Stimulated activated CD8-positive, alpha-beta memory T cell treated with anti-CD3 and anti-CD28 coated beads, Interleukin-7, amount 100 ng/mL, for 24 hours (primary cell): Measurements from ENCODE around the gene CDKAL1.
"Not testable (repeated sequence)": the region's sequence is repeated elsewhere in the genome, so short reads cannot be mapped to it uniquely, and the experiment has no call there.

Source experiments
- DNase-seq: peaks from one replicate; pipeline ENCODE4 v3.0.0-alpha.2; 2020; ENCODE audit warnings: low read depth

The CDKAL1 gene

DNA sequence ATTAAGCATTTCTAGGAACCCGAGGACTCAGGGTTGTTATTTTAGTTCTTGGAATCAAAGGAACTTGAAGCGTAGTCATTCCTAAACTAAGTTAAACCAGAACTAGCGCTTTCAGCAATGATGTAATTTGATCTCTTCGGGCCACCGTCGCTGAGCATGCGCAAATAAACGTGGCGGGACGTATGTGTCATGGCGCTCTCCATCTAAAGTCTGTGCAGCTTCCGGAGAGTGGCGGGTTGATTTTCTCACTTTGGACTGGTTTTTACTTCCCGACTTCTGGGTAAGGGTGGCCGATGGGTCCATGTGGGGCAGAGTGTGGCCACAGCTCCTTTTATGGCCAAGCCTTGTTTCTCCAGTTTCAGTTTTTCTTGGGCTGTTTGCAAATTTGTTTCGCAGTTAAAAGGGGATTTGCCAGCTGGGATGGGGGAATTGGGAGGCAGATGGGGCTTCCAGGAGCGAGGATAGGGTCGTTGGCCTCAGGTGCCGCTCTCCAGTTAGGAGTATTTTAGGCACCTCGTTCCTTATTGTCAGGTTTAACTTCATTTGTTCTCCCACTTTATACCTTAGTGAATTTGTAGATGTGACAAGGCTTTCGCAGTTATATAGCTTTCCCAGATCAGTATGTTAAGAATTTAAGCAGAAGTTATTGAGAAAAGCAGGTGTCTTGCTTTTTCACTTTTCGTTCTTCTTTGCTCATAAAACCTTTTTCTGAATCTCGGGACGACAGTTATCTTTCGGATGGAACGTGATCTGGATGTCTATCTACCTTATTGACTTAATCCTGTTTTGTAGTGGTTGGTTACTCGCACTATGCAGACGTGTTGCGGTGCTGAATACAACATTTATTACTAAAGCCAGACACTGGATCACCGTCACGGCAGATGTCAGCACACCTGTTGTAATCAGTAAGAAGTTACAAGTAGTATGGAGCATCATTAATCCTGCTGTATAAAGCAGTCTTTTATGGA, at the start of gene CDKAL1:
Gene CDKAL1, plus strand, starts transcription at position 163 of the 968 bp plus-strand sequence. CDS start 11,894 bp downstream, outside the sequence.
- DNase-seq: peak; percentile 78

DNA sequence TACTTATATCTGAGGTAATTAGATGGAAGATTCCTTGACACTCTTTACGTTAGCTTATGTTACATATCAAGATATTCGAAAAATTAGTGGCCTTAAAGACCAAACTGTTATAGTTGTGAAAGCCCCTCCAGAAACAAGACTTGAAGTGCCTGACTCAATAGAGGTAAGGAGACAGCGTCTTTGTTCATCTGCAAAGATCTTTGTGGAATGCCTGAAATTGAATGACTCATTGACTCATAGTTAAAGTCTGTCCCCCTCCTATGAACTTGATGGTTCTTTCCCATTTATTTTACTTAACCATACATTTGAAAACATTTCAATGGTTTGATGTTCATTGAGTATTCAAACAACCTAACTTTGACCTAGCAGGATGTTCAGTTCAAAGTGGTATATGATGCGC, 47.6 kb upstream of the CDKAL1 start:
- no peak for DNase-seq

DNA sequence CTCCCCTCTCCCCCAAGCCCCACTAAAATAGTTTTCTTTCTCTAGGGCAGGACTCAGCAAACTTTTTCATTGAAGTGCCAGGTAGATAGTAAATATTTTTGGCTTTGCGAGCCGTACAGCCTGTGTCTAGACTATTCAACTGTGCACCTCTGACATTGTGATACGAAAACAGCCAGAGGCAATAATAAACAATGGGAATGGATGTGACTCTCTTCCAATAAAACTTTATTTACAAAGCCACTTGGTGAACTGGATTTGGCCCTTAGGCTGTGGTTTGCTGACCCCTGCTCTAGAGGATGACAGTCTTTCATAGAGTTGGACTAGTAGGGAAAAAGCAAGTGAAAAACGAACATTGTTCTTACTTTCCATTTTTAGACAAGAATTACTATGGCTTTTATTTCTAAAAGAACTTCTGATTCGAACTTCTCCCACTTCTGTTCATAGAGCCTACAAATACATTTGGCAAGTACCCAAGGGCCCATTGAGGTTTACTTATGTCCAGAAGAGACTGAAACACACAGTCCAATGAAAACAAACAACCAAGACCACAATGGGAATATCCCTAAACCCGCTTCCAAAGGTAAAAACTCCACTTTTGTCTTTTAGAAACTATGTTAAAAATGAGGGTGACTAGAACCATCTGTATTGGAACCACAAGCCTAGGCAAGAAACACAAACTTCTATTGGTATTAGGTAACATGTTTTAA, 46.4 kb upstream of the CDKAL1 start:
- DNase-seq: no peak

DNA sequence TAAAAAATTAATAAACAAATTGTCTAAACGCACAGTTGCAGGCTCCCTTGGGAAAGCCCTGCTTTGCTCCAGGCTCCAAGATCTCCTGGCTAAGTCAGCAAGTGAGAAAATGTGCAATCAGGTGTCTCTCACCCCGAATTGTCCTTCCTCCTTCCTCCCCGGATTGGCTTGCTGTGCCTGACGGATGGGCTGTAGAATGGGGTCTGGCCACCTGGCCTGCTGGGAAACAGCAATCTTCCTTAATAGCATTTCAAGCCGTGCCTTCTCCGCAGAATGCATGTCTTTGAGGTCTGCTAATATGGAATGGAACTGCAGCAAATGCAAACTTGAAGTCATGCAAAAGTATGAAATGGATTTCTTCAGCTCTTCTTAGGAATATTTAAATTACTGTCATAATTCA, 43.7 kb upstream of the CDKAL1 start:
- DNase-seq: no peak

DNA sequence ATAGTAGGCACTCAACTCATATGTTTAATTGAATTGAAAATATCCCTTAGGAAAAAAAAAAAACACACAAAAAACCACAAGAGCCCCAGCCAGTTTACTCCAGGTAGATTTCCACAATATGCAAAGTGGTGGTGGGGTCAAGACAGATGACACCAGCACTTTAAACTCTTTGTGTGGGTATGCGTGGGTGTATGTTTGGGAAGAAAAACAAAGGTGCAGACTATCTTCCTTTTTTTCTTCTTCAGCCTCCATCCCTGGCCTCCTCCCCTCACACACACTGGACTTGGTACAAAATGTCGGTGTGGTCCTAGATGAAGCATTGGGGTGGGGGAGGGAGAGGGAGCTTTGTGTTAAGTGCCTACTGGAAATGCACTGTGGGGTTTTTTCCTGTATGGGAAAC, 42.2 kb upstream of the CDKAL1 start:
- no peak for DNase-seq

DNA sequence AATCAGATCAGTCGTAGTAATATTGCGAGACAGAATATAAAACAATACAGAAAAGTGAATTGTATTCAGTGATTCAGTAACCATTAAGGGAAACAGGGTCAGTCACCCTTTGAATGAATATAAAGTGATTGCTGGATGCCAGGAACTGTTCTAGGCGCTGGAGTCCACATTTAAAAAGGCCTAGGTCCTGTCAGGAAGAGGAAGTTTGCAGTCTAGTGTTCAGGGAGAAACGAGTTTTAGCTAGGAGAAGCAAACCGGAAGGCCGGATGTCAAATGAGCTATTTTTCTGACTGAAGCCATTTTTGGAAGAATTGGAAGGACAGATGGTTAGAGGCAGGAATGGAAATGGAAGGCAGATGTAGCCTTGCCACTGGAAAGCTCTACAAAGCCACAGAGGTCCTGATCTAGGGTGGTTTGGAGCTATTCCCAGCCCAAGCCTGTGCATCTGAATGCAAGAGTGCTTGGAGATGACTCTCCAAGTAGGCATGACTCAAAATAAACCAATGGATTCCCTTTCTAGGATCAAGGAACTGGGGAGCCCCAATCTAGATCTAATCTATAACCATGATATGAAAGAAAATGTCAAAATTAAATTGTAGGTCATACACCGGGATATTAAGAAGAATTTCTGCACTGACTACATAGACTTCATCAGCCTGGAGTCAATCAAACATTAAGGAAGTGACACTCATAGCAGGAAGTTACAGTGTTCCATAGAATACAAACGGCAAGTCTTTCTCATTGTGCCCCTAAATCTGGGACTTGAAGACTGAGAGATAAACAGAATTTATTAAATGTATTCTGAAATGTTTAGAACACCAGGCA, 36.8 kb upstream of the CDKAL1 start:
- DNase-seq: no peak

DNA sequence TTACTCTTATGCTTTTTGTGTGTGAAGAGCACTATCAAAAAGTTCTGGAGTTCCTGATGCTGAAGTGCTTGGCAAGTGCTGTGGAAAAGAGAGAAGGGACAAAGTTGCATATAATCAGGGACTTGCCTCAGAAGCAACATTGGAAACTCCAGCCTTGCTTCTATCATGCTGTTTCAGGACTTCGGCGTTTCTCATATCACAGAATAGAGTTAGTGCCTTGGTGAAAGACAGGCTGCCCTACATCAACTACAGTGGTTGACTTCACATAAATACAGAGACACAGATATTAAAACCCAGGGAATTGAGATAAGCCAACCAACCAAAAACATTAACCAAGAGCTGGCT, 36.2 kb upstream of the CDKAL1 start:
- DNase-seq: no peak

DNA sequence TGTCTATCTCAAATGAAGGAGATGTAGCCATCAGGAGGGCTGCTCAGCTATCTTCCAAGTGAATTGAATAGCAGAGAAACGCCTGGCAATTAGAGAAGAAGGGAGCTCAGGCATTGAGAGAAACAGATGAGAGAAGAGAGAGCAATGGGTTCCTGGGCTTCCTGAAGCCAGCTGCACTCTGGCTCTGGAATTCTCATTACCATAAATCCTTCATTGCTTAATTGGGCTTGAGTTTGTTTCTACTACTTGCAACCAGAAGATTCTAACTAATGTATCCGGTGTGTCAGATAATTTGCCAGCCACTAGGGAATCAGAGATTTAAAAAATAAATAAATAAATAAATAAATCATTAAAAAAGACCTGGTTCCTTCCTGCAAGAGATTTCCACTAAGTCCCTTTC, 25.0 kb upstream of the CDKAL1 start:
- DNase-seq: no peak

DNA sequence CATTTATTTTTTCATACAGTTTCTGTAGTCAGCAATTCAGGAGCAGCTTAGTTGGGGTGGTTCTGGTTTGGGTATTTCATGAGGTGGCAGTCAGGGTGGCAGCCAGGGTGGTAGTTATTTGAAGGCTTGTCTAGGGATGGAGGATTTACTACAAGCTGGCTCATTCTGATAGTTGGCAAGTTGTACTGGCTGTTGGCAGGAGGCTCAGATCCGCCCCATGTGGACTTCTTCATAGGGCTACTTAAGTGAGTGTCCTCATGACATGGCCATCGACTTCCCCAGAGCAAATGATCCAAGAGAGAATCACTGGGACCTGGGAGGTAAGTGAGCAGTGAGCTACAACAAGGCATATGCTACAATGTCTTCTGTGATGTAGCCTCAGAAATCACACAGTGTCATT, 22.4 kb upstream of the CDKAL1 start:
- no peak for DNase-seq

DNA sequence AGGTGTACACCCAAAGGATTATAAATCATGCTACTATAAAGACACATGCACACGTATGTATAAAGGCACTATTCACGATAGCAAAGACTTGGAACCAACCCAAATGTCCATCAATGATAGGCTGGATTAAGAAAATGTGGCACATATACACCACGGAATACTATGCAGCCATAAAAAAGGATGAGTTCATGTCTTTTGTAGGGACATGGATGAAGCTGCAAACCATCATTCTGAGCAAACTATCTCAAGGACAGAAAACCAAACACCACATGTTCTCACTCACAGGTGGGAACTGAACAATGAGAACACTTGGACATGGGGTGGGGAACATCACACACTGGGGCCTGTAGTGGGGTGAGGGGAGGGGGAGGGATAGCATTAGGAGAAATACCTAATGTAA, 9.0 kb upstream of the CDKAL1 start:
- not testable (repeated sequence) for DNase-seq

DNA sequence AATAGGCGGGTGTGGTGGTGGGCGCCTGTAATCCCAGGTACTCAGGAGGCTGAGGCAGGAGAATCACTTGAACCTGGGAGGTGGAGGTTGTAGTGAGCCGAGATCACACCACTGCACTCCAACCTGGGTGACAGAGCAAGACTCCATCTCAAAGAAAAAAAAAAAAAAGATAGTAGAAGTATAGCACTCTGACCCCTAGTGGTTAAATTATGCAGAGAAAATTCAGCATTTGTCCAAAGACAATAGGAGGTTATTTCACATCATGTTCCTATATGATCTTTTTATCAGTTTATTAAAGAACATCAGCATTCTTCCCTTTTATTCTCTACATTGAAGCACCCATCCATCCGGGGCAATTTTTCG, 5.2 kb upstream of the CDKAL1 start:
- not testable (repeated sequence) for DNase-seq

DNA sequence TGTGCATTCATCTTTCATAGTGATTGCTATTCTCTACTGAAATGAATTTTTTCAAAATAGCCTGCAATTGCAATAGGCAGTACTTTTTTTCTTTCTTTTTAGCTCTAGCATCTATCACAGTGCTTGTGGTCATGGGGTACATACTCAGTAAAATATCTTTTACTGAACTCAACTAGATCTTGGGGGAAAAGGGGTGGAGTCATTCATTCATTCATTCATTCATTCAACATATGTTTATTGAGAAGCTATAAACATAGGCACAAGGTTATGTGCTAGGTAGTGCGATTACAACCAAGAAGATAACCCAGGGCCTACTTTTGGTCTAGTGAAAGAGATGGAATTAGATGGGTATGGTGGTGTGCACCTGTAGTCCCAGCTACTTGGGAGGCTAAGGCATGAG, 1.4 kb upstream of the CDKAL1 start:
- DNase-seq: no peak

DNA sequence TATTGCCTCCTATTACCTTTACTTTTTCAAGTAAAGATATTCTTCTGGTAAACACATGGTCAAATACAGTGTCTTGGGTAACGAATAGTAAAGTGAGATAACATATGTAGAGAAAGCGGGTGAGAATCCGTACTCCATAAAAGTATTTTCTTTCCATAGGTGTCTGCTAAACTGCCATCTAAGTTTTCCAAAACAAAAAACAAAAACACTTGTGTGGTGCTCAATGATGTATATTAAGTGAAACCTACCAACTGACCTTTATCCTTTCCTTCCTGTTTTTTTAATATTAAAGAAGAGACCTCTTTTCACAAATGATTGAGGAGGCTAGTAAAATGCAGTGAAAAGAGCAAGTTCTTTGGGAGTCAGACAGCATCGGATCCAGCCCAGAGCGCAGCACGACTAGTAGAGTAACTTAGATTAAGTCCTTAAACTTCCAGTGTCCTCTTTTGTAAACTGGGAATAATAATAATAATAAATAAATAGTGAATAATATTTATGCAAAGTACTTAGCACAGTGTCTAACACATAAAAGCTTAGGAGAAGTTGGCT, 437 bp upstream of the CDKAL1 start:
- DNase-seq: no peak

DNA sequence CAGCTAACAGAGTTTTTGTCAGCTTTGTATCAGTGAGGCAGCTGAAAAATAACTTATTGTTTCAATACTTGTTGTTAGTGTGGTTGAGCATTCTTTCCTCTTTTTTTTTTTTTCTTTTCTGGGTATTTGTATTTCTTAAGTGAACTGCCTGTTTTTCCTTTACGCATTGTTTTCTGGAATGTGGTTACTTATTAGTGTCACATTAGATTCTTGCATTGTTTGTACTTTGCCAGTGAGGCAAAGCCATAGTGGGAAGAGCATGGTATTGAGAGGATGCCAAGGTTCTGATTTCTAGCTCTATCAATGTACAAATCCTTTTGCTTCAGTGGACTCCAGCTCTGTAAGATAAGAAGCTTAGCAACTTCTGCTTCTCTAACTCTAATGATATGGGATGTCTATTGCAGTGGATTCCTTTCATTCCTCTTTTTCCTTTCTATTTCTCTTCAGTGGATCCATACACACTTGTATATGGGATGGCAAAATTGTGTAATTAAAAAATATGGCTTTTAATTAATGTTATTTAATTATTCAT, 3.9 kb downstream of the CDKAL1 start:
- DNase-seq: no peak

DNA sequence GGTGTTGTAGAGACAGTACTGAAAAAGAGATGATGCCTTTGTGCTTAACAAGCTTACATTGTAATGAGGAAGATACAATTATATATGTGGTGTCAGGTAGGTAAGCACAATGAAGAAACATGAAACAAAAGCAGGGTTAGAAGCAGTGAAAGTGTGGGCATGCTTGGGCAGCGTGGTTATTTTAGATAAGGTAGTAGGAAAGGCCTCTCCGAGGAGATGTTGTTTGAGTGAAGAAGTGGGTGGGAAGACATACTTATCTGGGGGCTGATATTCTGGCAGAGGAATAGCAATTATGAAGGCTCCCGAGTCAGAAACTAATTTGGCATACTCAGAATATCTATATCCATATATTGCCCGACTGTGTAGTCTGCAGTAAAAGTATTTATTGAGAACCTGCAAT, 4.7 kb downstream of the CDKAL1 start:
- DNase-seq: no peak

DNA sequence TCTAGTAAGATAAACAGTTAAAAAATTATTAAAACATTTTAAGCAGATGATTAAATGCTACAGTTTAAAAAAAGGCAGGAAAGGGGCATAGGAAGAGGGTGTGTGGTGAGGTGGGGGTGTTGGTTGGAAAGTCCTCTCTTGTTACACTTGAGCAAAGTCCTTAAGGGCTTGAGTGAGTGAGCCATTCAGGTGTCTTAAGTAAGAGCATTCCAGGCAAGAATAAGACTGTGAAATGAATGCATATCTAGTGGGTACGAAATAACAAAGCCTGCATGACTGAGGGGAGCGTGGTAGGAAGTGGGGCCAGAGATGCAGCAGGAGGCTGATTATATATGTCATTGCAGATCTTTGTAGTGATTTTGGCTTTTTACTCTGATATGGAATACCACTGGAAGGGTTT, 5.1 kb downstream of the CDKAL1 start:
- DNase-seq: no peak

DNA sequence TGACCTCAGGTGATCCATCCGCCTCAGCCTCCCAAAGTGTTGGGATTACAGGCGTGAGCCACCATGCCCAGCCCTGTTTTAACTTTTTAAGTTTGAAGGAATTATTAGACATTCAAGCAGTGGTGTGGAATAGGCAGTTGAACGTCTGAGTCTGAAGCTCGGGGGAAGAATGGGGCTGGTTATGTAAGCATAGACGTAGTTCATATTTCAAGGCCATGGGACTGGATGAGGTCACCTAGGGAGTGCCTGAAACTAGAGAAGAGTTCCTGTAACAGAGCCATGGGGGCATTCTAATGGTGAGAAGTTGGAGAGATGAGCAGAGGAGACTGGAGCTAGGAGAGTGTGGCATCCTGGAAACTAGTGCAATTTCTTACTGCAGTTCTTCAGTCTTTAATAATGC, 6.4 kb downstream of the CDKAL1 start:
- DNase-seq: no peak

DNA sequence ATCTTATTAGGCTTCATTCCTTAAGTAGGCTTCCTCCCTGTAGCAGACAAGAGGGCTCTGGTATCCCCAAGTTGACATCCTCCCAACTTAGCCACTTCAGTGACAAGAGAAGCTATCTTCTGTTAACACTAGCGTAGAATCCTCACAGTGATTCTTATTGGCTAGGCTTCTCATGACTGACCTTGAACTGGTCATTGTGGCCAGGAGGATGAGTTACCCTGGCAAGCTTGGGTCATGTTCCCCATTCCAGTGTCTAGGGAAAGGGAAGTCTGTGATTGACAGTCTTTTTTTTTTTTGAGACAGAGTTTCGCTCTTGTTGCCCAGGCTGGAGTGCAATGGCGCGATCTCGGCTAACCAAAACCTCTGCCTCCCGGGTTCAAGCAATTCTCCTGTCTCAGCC, 7.1 kb downstream of the CDKAL1 start:
- DNase-seq: no peak

DNA sequence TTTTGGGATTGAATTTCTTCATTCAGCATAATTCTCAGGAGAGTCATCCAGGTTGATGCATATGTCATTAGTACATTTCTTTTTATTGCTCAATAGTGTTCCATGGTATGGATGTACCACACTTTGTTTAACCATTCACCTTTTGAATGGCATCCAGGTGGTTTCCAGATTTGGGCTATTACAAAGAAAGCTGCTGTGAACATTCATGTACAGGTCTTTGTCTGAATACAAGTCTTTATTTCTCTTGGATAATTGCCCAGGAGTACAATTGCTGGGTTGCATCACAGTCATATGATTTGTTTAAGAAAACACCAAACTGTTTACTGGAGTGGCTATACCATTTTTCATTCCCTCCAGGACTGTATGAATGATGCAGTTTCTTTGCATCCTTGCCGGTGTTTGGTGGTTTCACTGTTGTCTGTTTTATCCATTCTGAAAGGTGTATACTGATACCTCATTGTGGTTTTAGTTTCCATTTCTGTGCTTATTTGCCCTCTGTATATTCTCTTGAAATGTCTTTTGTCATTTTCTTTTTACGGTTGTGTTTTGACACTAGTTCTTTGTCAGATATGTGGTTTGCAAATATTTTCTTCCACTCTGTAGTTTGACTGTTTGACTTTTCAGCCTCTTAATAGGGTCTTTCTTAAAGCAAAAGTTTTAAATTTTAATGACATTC, 8.8 kb downstream of the CDKAL1 start:
- no peak for DNase-seq

DNA sequence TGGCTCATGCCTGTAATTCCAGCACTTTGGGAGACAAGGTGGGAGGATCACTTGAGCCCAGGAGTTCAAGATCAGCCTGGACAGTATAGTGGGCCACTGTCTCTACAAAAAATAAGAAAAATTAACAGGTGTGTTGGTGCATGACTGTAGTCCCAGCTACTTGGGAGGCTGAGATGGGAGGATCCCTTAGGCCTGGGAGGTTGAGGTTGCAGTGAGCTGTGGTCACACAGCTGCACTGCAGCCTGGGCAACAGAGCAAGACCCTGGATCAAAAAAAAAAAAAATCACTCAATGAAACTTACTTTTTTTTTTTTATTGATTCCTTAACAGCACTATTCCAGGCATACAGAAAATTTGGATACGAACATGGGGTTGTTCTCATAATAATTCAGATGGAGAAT, 14.0 kb downstream of the CDKAL1 start:
- DNase-seq: no peak

DNA sequence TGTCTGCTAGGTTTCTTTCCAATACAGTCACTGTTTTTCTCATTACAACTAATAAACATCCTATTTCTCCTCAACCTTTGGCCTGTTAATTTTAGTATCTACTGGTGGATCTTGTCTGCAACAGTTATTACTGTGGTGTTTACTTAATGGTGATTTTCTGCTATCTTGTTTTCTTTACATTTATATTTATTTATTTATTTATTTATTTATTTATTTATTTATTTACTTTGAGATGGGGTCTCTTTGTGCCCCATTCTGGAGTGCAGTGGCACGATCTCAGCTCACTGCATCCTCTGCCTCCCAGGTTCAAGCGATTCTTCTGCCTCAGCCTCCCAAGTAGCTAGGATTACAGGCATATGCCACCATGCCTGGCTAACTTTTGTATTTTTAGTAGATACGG, 15.1 kb downstream of the CDKAL1 start:
- not testable (repeated sequence) for DNase-seq

DNA sequence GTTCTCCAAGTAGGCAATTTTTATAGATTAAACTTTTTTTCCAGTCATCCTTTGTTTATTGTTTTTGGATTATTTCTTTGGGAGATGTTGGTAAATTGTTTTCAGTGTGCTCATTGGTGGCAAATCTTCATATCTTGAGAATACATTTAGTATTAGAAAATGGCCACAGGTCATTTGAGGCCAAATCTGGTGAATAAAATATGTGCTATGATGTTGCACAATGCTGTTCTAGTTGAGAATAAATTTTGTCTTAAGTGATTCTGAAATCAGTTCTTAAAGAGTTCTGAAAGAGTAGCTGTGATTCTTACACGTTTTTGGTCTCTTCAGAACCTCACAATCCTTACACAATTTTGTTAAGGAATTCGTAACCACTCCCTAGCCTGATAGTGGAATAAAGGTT, 20.1 kb downstream of the CDKAL1 start:
- DNase-seq: no peak
